Left renal cortex interstitium (tissue), 4 donors: ENCODE results near the gene MBD5. TPM values are rescaled to one million over a fixed set of nuclear protein-coding genes. Genes with fewer than 3 reads are reported as not detected.

Experiments used
- DNase-seq, 4 donors: peaks; one replicate each; pipeline ENCODE4 v3.0.0-alpha.2; 2013; ENCODE audit warnings: low read depth in 4 of 4, low spot score in 2 of 4, missing footprints in 1 of 4
- polyA plus RNA-seq, 4 donors: library from polyadenylated mRNA; unstranded; fragments of 120-200 nt; gene quantifications; one replicate each; pipeline ENCODE4 v1.2.1, GENCODE V29; 2013; ENCODE audit not compliant: insufficient read length in 4 of 4

Gene MBD5
- polyA plus RNA-seq, 4 donors, result 44.4 to 57.7 (median 46.5) TPM

GRCh38 chr2:148511883-148512282 lies 491.0 kb downstream of the MBD5 start:
- DNase-seq, result no peak

- no peak for DNase-seq
Observed at GRCh38 chr2:148512501-148512900, 491.6 kb downstream of the MBD5 start.

GRCh38 chr2:148513427-148513826 lies 492.5 kb downstream of the MBD5 start:
- no peak for DNase-seq

DNA sequence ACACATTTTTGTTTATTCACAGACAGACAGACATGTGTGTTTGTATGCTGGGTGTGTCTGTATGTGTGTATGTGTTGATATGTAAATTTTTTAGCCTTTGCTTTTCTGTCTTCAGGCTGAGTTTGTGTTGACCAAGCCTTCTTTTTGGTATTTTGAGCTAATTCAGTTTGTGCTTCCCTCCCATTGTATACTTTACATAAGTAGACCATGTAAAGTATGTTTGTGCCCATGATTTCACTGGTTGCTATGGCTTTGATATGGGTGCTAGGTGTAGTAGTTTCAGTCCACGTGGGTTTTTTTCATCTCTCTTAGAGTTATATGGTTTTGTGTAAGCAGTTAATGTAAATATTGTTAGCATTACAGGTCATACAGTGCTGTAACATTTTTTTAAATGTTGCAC lies 494.2 kb downstream of the MBD5 start:
- DNase-seq, result no peak

DNA sequence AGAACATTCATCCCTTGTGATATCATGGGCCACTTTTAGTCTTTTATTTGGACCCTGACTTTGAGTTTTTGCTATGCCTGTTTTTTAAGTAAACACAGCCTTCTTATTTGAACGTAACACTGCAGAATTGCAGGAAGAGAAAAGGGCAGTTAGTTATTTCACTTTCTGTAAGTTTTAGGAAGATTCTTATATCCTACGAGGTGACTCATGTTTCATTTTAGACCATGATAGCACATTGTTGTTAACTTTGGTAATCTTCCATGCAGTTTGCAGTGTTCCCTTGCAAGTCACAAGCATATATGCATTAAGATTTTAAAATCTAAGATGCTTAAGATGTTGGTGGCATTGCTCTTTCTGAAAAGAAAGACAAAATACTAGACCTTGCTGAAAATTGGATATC lies 495.1 kb downstream of the MBD5 start:
- no peak for DNase-seq

DNA sequence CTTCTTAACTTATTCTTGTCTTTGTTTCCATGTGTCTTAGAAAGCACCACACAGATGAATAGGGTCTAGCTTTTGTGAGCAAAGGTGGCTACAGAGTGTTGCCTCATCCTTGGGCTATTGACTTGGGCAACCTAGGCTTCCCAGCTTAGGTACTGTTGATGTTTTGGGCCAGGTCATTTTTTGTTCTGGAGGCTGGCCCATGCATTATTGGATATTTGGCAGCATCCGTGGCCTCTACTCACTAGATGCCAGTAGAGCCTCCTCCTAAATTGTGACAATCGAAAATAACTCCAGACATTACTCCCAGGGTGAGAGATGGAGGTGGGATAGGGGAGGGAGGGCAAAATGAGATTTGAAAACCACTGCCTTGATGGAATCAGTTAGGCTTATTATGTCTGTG lies 496.4 kb downstream of the MBD5 start:
- DNase-seq, result no peak

DNA sequence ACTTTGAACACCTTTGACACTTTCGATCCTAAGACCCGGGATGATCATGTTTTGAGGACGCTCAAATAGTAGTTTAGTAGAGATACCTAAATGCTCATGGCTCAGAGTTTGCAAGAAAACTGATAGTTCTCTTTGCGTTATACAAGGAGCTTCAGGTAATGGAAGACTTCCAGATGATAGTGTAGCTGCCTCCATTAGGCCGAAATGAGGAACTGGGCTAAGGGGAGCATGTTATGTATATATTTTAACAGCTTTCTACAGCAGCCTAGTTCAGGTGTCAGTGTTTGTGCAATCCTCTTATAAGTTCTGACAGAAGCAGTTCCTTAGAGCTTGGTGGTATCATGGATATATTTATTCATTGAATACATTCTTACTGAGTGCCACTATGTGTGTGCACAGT lies 496.9 kb downstream of the MBD5 start:
- DNase-seq, result no peak

DNA sequence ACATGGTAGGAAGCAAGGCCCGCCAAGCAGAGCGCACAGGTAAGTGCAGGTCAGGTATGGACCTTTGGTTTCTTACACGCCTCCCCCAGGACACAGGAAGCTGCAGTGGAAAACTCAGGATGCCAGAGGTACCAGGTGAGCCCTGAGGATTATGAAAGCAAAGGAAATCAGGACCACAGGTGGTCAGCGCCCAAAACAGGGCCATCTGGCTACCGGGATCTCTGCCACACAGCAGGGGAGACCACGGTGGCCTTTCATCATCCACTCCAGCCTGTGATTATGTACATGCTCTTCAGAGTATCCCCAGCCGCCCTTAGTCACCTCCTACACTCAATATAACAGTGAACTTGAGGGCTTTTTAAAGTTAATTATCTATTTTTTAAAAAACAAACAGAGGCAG lies 498.1 kb downstream of the MBD5 start:
- DNase-seq, result no peak

- no peak for DNase-seq
Observed at GRCh38 chr2:148521181-148521580, 500.3 kb downstream of the MBD5 start.

- no peak for DNase-seq
Observed at GRCh38 chr2:148523315-148523714, 502.4 kb downstream of the MBD5 start.

GRCh38 chr2:148524519-148524919 lies 503.6 kb downstream of the MBD5 start:
- DNase-seq, result no peak

DNA sequence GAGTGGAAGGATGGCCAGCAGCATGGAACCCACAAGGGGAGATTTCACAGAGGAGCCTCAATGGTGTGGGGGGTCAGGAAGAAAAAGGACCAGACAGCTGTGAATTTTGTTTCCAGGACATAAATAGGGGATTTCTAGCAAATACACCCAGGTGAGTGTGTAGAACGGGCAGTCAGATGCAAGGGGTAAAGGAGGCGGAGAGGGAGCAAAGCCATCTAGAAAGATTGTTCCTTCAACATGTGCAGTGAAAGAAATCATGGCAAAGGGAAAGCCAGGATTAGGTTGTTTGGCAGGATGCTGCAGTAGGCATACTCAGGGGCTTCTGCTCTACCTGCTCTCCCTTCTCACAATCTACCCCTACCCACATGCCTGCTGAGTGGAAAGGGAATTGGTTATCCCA lies 504.2 kb downstream of the MBD5 start:
- DNase-seq, result no peak

DNA sequence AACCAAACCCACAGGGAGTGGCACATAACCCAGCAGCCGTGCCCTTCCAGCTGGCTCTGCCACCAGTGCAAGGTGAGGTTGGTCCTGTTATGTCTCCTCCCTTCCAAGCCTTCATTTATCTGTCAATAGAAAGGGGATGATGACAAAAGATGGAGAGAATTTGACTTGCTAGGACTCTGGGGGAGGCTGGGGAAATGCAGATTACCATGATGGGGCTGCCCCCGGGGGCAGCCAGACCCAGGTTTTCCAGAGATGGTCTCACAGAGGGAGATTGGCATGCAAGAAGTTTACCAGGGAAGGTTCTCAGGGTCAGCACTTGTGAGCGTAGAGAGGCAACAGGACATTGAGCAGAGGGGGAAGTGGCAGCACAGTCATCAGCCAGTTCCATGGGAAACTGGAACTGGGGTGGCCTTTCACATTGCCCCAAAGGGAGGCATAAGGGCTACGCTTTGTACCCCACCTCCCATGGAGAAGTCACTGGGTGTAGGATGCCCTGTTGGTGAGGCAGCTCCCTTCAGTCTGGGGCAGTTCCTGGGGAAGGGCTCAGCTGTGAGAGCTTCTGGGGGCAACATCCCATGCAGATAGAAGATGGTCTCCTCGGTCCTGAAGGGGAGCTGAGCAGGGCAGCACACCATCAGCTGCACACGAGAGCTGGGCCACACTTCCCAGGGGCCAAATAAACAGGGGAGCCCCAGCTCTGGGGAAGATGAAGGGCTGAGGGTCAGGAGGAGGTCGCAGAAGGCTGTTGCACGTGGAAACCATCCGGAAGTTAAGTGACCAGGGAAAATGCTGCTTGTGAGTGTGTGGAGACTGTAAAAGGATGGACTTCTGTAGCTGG lies 505.8 kb downstream of the MBD5 start:
- DNase-seq, result no peak

DNA sequence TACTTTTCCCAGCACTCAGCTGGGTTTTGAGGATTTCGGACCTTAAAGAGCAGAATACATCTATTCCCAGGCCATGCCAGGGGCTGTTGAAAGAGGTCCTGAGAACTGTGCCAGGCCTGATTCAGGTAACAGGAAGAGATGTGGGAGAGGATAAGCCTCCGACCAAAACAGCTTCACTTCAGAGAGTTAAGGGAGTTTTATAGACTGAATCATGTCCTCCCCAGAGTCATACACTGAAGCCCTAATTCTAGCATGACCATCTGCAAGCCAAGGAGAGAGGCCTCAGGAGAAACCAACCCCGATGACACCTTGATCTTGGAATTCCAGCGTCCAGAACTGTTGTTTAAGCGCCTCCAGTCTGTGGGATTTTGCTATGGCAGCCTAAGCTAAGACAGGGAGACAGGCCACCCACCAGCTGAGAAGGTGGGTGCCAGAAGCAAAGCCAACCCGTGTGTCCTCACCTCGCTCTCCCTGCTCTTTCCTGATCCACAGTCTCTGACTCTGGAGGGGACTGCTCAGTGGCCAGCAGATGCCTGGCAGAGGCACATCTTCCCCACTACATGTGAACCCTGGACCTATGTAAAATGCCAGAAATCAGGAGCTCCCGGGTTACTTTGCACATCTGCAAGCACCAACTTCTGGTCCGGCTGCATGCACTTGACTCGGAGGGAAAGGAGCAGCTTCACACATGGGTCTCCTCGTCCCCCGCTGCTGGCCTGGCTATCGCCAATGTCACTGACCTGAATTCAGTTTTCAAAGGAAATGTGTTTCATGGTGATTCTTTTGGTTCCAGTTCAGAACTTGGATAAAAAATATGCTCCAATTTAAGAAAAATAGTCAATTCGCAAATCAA lies 506.8 kb downstream of the MBD5 start:
- no peak for DNase-seq

DNA sequence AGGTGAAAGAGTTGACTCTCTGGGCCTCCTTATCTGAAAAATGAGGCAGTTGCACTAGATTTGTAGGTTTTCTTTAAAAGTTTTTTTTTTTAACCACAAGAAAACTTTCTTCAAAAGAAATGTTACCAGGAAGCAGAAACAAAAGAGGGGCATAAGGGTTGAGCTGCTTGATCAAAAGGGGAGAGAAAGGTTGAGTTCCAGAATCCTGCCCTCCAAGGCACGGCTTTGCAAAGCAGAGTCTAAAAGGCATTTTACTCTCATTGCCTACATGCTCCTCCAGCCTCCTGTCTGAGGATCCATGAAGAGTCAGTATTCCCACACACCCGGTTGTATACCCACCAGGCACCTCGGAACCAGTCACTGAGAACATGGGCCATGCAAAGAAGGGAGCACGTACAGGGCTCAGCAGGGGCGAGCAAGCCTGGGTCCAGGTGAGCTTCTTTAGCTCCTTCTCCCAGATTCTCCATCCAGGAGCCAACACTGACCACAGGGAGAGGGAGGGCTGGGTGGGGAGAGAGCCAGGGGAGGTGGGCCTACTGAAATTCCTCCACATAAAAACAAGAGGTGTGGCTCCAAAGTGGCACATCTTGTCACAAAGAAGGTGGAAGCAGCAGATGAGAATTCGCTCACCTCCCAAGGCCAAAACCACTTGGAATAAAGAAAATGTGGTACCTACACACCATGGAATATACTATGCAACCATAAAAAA lies 507.6 kb downstream of the MBD5 start:
- no peak for DNase-seq

GRCh38 chr2:148529745-148530144 lies 508.9 kb downstream of the MBD5 start:
- no peak for DNase-seq

DNA sequence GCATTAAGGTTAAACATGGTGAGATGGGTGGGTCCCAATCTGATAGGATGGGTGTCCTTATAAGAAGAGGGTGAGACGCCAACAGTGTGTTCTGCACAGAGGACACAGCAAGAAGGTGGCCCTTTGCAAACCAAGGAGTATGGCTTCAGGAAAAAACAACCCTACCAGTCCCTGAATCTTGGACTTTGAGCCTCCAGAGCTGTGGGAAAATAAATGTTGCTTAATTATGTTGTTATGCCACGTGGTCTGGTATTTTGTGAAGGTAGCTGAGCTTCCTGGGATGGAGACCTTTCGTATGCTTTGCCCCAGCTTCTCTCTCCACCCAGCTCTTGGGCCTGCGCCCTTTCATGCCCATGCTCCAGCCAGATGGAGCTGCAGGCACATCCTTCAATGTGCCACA lies 509.5 kb downstream of the MBD5 start:
- DNase-seq, result no peak

- DNase-seq, result no peak
Observed at GRCh38 chr2:148531235-148531634, 510.3 kb downstream of the MBD5 start.

GRCh38 chr2:148531669-148532428 lies 511.0 kb downstream of the MBD5 start:
- no peak for DNase-seq

GRCh38 chr2:148533004-148533403 lies 512.1 kb downstream of the MBD5 start:
- no peak for DNase-seq

DNA sequence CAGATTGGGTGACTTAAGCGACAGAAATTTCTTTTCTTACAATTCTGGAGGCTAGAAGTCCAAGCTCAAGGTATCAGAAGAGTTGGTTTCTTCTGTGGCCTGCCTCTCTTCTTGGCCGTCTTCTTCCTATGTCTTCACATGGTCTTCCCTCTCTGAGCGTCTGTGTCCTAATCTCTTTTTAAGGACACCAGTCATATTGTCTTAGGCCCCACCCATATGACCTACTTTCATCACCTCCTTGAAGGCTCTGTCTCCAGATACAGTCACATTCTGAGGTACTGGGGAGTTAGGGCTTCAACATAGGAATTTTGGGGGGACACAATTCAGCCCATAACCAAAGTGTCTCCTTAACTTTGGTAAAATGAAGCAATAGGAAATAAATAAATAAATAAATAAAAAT lies 512.8 kb downstream of the MBD5 start:
- DNase-seq, result no peak
